Inflammatory macrophage treated with lipopolysaccharide for 4 hours (primary cell): Measurements from ENCODE around the gene KRTAP6-1.

ENCODE experiments used
- DNase-seq: peaks from one replicate; pipeline ENCODE4 v3.0.0-alpha.2; 2020

The KRTAP6-1 gene

GRCh38 chr21:30613836-30614235 lies at the start of gene KRTAP6-1:
TSS of gene KRTAP6-1 (minus strand) at chr21:30613930. CDS start at chr21:30613904, 26 bp downstream.
- no peak for DNase-seq

GRCh38 chr21:30652891-30653290 lies 39.2 kb upstream of the KRTAP6-1 start:
- DNase-seq: no peak

DNA sequence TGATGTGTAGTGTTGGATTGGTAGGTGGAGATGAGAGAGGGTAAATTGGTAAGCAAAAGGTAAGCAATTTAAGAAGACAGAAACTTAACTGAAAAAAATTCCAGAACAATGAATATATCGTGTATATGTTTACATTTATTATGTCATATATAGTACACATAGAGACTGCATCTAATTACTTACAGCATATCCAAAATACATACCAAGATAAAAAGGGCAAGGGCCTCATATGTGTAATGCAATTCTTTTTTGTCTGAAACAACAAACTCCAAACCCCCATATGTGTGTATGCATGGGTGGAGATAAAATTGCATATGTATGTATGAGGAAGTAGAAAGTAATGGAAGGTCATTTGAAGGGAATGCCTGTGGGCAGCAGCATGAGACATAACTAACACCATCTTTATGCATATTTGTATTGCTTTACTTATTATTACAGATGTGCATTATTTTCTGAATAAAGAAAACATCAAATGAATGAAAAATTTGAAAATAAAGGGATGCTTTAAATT lies 33.2 kb upstream of the KRTAP6-1 start:
- DNase-seq: no peak

DNA sequence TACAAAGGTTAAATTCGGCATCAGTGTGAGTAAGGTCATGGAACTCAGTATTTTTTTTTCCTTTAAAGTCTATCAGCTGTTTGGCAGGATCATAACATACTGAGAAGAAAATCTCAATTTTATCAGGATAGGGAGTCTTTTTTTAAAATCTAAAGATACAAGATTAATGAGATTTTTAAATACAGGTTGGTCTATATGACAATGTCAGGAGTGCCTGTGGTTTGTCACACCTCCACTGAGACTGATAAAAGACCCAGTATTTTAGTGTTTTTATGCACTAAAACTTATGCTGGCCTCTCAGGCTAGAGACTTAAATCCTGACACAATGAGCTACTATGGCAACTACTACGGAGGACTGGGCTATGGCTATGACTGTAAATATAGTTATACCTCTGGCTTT lies 28.8 kb upstream of the KRTAP6-1 start, which contains the start of gene KRTAP20-3:
TSS of gene KRTAP20-3 (plus strand) at position 301 of the 400 bp plus-strand sequence.
- no peak for DNase-seq

- DNase-seq: no peak
Measured at GRCh38 chr21:30638686-30639085, 25.0 kb upstream of the KRTAP6-1 start.

DNA sequence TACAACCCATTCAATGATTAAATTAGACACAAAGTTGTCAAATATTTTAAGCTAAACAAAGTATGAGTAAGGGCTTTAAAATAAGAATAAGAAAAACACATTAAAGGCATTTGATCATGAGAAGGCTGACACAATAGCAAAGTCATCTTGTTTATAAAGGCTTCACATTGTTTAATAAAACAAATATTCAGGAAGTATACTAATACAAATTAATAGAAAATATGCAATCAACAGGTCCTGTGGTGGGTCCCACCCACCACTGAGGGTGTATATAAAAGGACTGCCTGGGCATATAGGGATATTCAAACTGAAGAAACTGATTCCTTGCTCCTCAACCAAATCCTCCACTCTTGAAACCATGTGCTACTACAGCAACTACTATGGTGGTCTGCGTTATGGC lies 21.2 kb upstream of the KRTAP6-1 start, which contains the start of gene KRTAP20-2:
TSS of gene KRTAP20-2 (plus strand) at position 301 of the 400 bp plus-strand sequence. CDS start at position 359, 58 bp downstream.
- no peak for DNase-seq

DNA sequence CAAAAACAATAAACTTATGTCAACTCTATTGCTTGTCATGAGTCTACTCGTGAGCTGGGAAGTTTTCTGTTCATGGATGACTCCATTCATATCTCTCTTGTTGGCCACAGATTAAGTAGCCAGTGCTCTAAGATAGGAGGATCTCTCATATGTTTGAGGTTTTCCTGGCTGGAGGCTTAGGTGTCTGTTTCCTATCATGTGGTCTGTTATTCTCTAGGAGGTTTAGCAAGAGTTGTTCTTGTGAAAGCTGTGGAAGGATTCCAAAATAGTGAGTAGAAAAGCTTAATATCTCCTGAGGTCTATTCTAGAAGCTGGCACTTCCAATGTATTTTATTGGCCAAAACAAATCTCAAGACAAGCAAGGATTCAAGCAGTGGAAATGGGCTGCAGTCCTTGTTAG lies 15.5 kb upstream of the KRTAP6-1 start:
- no peak for DNase-seq

DNA sequence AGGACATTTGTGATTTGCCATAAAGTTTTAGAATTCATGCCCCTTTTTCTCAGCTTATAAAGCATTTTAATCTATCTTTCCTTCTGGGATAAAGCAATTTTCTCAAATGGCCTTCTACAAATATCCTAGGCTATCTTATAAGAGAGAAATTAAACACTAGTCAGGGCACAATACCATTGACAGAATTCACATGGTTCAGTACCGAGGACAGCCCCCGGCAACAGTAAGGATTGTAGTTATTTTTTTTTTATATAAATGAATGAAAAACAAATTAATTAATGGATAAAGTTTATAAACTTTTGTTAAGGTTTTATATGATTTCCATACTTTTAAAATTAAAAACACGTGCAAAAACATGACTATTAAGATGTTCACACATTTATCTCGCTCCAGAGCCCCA lies 14.4 kb upstream of the KRTAP6-1 start:
- no peak for DNase-seq

DNA sequence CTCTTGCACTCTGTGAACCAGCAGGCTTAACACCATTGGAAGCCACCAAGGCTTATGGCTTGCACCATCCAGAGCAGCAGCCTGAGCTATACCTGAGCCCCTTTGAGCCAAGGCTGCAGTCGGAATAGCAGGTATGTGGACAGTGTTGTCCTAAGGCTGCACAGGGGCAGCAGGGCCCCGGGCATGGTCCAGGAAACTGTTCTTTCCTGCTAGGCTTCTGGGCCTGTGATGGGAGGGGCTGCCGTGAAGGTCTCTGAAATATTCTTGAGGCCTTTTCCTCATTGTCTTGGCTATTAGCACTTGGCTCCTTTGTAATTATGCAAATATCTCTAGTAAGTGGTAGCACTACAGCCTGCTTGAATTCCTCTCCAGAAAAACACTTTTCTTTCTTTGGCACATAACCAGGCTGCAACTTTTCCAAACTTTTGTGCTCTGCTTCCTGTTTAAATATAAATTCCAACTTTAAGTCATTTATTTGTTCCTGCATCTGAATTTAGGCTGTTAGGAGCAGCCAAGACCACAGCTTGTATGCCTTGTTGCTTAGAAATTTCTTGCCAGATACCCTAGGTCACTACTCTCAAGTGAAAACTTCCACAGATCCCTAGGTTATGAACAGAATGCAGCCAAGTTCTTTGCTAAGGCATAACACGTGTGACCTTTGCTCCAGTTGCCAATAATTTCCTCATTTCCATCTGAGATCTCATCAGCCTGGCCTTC lies 11.9 kb upstream of the KRTAP6-1 start:
- no peak for DNase-seq

DNA sequence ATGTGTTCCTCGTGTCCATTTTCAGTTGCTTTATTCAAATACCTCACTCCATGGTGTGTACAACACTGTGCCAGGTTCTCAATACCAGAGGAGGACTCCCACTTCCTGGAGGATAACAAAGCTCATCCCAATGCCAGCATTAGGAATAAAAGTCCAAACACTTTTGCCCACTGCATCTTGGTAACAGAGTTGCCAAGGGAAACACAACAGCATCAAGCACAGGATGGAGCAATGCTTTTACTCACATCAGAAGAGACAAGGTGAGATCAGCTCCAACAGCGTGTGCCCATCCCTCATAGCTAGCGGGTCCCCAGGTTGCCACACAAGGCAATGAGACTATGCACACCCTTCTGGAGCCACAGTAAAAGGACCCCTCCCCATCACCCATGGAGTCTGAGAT lies 9.6 kb upstream of the KRTAP6-1 start:
- no peak for DNase-seq

- DNase-seq: no peak
Measured at GRCh38 chr21:30620522-30620921, 6.8 kb upstream of the KRTAP6-1 start, which contains the start of gene KRTAP20-4. TSS of gene KRTAP20-4 (plus strand) at chr21:30620627.

DNA sequence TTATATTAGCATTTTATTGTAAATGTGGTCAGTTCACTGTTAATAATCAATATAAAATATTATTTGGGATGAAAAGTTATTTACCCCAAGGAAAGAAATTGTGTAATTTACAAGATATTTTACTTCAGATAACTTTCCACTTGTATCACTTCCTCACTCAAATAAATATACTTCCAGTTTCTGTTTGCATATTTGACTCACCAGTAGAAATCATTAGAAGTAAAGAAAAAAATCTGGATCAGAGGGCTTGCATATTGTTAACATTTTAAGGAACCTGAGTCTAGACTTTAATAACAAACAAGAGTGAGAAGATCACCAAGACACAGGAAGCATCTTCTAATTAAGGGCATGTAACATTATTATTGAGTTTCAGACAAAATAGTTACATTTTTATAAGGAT lies 6.3 kb upstream of the KRTAP6-1 start:
- peak; percentile 6 for DNase-seq

DNA sequence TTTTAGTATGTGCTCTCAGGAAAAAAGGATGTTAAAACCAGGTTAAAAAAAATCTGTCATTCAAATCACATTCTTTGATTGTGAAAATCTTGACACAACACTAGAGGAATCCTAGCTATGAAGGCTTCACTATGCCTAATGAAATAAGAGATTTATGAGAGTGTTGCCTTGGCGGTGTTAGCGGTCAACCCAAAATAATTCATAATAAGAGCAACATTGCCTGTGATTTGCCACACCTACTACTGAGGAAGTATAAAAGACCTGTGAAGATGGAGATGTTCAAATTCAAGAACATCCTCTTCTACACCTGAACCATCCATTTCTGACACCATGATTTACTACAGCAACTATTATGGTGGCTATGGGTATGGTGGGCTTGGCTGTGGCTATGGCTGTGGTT lies 2.4 kb upstream of the KRTAP6-1 start, which contains the start of gene KRTAP20-1:
TSS of gene KRTAP20-1 (plus strand) at position 301 of the 400 bp plus-strand sequence. CDS start at position 331, 30 bp downstream.
- DNase-seq: no peak

DNA sequence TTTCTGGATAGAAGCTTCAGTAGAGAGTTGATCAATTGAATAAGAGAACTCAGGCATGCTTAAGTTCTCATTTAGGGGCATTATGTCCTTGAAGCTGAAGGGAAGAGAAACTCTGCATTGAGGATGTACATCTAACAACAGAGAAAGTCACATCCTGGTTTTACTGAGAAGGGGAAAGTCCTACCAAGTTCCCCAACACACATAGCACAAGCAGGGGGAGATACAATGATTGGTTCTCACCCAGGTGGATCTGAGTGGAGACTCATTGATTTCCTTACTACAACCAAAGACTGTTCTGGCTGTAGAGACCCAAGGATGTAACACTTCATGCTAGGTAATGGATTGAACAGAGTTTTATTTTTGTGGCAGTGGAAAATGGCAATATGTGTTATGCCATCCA lies 1.5 kb upstream of the KRTAP6-1 start:
- no peak for DNase-seq

DNA sequence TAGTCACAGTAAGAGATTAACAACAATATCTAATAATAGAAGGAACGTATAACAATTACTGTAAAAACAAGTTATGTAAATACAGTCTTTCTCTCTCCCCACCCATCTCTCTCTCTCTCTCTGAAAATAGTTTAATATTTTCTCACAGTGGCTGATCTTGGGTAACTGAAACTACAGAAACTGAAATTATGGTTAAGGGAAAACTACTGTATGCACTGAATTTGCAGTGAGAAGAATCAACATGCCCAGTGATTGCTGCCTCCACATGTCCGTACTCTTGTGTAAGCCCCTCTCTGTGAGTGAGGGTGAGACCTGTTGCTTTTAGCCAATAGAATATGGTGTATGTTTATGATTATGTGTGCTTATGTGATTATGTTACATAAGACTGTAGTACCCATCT lies 1.6 kb downstream of the KRTAP6-1 start:
- DNase-seq: no peak

DNA sequence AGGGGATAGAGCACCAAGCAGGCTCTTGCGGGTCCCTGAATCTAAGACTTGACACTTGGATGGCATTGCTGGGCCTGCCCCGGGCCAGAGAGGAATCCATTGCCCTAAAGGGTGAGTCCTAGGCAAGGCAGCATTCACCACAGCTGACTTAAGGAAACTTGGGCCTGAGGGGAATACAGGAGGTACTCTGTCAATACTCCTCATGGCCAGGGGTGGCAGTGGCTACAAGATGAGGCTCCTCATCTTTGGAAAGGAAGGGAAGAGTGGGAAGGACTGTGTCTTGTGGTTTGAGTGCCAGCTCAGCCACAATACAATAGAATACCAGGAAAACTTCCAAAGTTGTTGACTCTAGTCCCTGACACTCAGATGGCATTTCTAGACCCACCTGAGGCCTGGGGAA lies 7.8 kb downstream of the KRTAP6-1 start:
- no peak for DNase-seq

DNA sequence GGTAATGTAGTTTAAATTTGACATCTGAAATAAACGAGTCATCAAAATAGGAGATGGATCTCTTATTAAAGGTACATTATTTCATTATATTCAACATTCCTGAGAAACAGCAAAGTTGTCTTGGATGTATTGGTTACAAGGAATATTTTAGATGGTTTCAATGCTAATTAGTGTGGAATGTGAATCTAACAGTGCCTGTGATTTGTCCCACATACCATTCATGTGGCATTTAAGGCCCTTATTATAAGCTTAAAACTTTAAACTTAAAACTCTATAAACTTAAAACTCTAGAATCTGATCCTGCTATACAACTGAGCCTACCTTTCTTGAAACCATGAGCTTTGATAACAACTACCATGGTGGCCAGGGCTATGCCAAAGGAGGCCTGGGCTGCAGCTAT lies 12.9 kb downstream of the KRTAP6-1 start, which contains the start of gene KRTAP22-1:
TSS of gene KRTAP22-1 (plus strand) at position 301 of the 400 bp plus-strand sequence.
- DNase-seq: no peak

- no peak for DNase-seq
Measured at GRCh38 chr21:30598802-30599201, 14.9 kb downstream of the KRTAP6-1 start, which contains the start of gene KRTAP6-2. TSS of gene KRTAP6-2 (minus strand) at chr21:30598902. CDS start at chr21:30598874, 28 bp downstream.

- DNase-seq: no peak
Measured at GRCh38 chr21:30592140-30592539, 21.6 kb downstream of the KRTAP6-1 start, which contains the start of gene KRTAP6-3. TSS of gene KRTAP6-3 (plus strand) at chr21:30592440. CDS start at chr21:30592446, 6 bp downstream.

DNA sequence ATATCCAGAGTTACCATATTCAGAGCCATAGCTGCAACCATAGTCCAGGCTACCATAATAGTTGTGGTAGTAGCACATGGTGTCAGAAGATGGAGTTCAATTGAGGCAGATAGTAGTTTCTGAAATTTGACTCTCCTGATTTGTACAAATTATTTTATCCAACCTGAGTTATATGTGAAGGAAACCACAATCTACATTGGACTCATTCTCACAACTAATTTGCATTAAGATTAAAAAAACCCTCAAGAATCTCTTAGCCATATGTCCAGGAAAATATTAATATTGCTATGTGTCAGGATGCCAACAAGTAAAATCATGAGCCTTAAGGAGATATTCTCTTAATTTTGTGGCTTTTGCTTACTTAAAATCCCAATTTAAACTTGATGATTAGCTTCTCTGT lies 23.4 kb downstream of the KRTAP6-1 start, which contains the start of gene KRTAP22-2:
TSS of gene KRTAP22-2 (minus strand) at position 101 of the 400 bp plus-strand sequence.
- DNase-seq: no peak

DNA sequence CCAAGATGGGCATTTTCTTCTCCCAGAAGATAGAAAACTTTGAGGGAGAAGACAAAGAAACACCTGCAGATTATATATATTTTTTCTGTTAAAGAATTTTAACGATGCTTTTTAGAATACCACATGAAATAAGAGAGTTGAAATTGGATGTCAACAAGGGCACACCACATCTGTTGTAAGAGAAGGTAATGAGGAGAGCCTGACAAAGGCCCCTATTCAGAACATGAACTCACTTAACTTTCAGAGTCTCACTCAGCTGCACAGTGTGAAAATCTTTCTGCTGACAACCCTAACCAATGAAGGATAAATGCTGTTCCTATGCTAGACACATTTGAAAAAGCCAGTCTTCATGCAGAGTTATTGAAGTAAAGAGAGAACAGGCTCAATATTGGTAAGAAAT lies 30.9 kb downstream of the KRTAP6-1 start:
- DNase-seq: no peak

GRCh38 chr21:30580132-30580531 lies 33.6 kb downstream of the KRTAP6-1 start:
- no peak for DNase-seq

DNA sequence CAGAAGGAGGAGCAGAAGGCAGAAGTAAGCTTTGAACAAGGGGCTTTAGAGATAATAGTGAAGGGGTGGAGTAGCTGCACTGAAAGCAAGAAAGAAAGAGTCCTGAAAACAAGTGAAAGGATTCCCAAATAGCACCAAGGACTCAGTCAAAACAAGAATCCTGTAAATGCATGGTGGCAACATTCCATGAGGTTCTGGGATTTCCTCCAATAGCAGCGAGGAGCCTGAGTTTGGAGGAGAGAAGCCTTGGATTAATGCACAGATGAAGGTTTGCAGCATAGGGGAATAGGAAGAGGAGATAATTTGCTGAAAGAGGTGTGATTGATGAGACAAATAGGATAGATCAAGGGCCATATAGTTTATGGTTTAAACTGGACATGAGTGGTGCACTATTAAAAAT lies 34.4 kb downstream of the KRTAP6-1 start:
- DNase-seq: no peak

GRCh38 chr21:30577766-30578165 lies 36.0 kb downstream of the KRTAP6-1 start:
- DNase-seq: no peak
